Lower leg skin (tissue), 3 donors: ENCODE data around the gene WWOX.

ENCODE experiments used
- CTCF ChIP-seq, 3 donors: fragments of 450-650 bp; IDR thresholded peaks; one replicate each; pipeline ENCODE4 v1.5.1; 2016; ENCODE audit warnings: antibody characterized with exemption in 3 of 3, mild to moderate bottlenecking in 3 of 3, moderate library complexity in 2 of 3
- POLR2A ChIP-seq, 2 donors: fragments of 450-650 bp; IDR thresholded peaks; one replicate each; pipeline ENCODE4 v1.6.1; 2016 to 2017; ENCODE audit warnings: antibody characterized with exemption in 2 of 2, mild to moderate bottlenecking in 1 of 2, moderate library complexity in 1 of 2

- TF ChIP-seq CTCF (IDR thresholded peaks at IDR 0.05) (no peak), POLR2A (IDR thresholded peaks at IDR 0.05) (no peak)
Measured at GRCh38 chr16:78759596-78759995, 660.1 kb downstream of the WWOX start.
